Tibial nerve (tissue), 4 donors: ENCODE results near the gene POF1B.

Experiments used
- EP300 ChIP-seq, 2 donors: sonication (generic); formaldehyde crosslinking; IDR thresholded peaks; one replicate each; pipeline ENCODE4 v1.6.1; 2017; ENCODE audit warnings: antibody characterized with exemption in 2 of 2, mild to moderate bottlenecking in 1 of 2
- POLR2A ChIP-seq, 2 donors: fragments of 450-650 bp; IDR thresholded peaks; one replicate each; pipeline ENCODE4 v1.6.1; 2017; ENCODE audit warnings: antibody characterized with exemption in 2 of 2, mild to moderate bottlenecking in 2 of 2, moderate library complexity in 2 of 2
- TF ChIP-seq, protein P1 (sequence below), 5 experiments: fragments of 200-600 bp in 3 of 5; fragments of 450-650 bp in 2 of 5; sonication (generic) in 3 of 5; IDR thresholded peaks; one replicate each; pipeline ENCODE4 v1.5.1; 2016 to 2019; ENCODE audit warnings: antibody characterized with exemption in 5 of 5, mild to moderate bottlenecking in 3 of 5, moderate library complexity in 2 of 5

DNA sequence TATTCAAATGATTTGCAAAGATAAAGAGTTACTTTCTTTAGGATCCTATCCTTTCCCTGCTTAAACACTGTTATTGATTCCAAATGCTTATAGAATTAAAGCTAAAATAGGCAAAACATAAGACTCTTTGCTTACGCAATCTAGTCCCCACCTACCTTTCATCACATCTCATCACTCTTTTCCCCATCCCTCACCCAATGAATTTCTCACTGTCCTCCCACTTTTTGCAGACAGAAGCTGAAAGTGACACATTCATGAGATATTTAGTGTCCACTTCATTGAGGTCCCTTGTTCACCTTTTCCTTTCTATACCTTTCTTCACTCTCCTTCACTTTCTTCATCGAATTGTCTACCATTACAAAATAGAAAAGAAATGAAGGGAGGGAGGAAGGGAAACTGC, 136.3 kb downstream of the POF1B start:
- TF ChIP-seq, protein P1, sequence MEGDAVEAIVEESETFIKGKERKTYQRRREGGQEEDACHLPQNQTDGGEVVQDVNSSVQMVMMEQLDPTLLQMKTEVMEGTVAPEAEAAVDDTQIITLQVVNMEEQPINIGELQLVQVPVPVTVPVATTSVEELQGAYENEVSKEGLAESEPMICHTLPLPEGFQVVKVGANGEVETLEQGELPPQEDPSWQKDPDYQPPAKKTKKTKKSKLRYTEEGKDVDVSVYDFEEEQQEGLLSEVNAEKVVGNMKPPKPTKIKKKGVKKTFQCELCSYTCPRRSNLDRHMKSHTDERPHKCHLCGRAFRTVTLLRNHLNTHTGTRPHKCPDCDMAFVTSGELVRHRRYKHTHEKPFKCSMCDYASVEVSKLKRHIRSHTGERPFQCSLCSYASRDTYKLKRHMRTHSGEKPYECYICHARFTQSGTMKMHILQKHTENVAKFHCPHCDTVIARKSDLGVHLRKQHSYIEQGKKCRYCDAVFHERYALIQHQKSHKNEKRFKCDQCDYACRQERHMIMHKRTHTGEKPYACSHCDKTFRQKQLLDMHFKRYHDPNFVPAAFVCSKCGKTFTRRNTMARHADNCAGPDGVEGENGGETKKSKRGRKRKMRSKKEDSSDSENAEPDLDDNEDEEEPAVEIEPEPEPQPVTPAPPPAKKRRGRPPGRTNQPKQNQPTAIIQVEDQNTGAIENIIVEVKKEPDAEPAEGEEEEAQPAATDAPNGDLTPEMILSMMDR (IDR thresholded peaks at IDR 0.05) = no peak
- TF ChIP-seq POLR2A (IDR thresholded peaks at IDR 0.05) (no peak), EP300 (IDR thresholded peaks at IDR 0.05) (no peak)
